ENCODE measurements around the gene ANKRD10.

Gene ANKRD10

GRCh38 chr13:110914331-110915056, 375 bp downstream of the ANKRD10 start:
- DNase-seq: peak; percentile 47

- DNase-seq: no peak
These were observed 863 bp downstream of the ANKRD10 start for GRCh38 chr13:110914081-110914330.

GRCh38 chr13:110913322-110914080, 1.4 kb downstream of the ANKRD10 start:
- DNase-seq: no peak

- DNase-seq: no peak
These were observed 2.2 kb downstream of the ANKRD10 start for GRCh38 chr13:110912651-110913051.

DNA sequence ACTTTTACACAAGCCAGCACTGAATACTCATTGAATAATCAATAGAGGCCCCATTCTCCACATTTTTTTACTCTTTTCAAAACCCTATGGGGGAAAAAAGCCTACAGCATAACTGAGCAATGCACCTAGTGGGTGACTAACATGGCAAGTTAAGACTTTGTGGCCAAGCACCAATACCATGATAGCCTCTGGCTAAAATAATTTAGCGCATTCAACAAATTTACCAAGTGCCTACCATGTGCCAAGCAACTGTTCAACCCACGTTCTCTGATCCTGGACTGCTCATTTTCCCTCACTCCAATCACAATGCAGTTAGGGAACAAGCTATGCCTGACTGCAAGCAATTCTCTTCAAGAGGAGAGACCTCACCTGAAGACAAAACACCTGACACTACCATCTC, 3.0 kb downstream of the ANKRD10 start:
- no peak for DNase-seq

- no peak for DNase-seq
These were observed 4.6 kb downstream of the ANKRD10 start for GRCh38 chr13:110910013-110910890.

DNA sequence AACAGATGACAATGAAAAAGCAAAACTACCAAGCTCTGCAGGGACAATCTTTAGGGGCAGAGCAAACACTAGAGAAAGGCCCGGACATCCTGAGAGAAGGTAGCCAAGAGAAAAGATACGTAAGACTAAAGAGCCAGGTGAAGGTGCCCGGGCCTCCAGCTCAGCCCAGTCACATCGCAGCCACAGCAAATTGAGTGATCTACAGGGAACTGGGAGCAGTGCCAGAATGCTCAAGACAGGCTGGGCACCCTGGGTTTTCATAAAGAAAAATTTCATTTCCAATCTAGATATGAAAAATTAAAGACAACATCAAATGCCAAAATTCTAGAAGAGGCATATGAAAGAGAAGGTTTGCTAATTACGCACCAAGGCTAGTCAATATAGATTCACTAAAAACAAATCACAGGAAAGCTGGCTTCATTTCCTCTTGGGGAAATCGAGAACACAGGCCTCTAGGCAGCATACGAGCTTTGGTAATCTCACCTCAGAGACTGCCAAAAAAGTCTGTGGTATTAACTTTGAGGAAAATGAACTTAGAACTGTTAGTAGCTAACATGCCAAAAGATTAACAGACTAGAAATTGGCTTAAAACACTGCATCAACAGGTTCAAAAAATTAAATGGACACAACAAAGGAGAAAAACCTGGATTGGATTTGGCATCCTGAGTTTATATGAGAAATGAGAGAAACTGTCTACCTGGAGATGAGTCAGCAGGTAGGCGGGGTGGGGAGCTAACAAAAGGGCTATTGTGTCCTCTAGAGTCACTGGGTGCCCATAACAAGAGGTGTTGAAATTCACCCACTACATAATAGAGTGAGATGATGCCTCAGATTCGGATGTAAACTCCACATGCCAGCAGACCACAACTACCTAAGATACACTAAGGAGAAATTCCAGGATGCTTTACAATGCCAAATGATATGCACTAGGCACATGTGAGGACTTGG, 6.6 kb downstream of the ANKRD10 start:
- no peak for DNase-seq

GRCh38 chr13:110907301-110907700, 7.6 kb downstream of the ANKRD10 start:
- no peak for DNase-seq

- no peak for DNase-seq
These were observed 10.1 kb downstream of the ANKRD10 start for GRCh38 chr13:110904748-110905147.

DNA sequence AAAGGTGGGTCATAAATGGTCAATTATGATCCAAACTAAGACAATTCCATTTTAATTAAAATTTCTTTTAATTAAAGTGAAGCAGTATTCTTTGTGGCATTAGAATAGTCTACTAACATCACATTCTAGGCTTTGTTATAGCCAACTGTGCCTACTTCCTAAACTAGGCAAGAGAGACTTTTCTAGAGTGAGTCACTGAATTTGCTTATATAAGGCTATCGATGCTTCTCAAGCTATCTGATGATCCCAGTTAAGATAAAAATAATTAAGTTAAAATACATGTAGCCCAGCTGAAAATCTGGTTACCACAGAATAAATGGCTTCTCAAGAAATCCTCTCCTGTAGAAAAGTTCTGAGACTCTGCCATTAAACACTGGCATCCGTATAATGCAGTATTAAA, 12.5 kb downstream of the ANKRD10 start:
- DNase-seq: no peak

DNA sequence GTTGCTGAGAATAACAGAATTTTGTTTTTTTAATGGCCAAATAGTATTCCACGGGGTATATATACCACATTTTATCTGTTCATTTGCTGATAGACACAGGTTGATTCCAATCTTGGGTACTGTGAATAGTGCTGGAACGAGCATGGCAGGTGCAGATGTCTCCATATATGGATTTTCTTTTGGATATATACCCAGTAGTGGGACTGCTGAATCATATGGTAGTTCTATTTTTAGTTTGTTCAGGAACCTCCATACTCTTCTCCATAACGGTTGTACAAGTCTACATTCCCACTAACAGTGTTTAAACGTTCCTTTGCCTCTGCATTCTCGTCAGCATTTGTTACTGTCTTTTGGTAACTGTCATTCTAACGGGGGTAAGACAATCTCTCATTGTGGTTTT, 17.3 kb downstream of the ANKRD10 start:
- no peak for DNase-seq

DNA sequence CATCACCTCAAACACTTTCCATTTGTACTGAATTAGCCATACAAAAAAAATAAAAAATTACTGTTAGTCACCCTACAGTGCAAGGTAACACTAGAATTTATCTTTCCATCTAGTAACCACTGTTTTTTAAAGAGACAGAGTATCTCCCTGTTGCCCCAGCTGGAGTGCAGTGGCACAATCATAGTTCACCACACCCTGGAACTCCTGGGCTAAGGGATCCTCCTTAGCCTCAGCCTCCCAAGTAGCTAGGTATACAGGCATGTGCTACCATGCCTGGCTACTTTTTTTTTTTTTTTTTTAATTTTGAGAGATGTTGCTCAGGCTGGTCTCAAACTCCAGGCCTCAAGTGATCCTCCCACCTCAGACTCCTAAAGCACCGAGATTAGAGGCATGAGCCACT, 17.9 kb downstream of the ANKRD10 start:
- no peak for DNase-seq

DNA sequence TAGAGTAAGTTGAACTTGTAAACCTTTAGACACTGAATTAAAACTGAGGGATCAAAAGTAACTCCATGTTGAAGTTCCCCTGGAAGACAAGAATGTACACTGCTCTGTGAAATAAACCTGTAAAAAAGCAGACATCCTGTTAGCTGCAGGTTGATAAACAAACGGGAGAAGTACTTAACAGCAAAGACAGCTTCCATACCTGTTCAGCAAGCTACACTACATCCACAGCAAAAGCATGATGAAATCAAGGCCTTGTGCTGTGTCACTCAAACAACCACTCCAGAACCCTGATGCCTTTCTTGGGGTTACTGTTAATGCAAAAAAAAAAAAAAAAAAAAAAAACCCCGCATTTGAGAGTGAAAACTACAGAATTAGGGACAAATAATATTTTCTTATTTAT, 20.8 kb downstream of the ANKRD10 start:
- no peak for DNase-seq

DNA sequence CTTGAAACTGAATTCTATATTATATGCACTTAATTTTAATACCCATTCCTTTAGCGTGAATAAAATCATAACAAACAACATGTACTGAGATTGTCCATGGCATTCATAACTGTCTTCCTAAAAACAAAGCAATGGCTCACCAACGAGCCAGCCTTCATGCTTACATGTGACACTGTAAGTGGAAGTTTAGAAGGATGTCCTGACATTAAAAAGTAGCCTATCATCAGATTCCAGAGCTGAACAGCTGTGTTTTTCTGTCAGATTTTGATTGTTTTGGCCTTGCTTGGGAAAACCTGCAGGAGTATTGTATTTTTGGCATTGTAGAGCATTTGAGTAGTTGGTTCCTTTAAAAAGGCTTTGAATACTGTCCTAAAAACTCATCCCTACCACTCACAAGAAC, 21.3 kb downstream of the ANKRD10 start:
- DNase-seq: no peak

DNA sequence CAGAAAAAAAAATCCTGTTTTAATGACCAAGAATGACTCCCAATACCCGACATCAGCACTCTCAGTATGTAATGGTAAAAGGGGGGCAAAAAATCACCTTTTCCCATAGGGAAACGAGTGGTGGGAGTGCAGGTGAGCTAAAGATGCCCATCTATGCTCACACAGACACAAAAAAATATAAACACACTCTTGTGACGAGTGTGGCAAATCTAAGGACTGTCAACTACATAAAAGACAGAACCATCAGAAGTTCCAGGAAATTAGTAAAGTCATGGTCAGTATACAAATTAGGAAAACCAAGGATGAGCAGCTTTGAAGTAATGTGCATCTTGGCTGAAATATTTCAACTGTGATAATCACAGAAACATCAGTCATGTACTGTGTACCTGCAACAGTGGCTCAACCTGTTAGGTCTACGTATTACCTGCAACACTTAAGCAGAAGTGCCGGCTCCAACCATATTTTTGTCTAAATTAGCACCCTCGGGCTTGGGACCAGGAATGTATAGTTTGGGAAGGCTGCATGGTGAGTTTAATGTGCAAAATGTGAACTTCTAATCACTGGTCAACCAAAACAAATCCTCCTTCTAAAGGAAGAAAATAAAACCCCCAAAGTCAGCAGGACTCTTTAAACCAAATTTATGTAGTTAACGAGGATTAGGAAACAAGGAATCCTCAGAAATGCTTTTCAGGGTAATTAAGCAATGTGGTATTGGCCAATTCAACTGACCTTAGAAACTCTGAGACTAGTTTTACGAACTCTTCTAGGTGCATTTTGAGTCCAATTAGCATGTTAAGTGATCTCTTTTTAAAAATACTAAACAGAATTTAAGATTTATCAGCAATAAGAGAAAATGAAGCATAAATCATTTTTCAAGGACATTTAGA, 24.3 kb downstream of the ANKRD10 start:
- DNase-seq: no peak

- DNase-seq: no peak
These were observed 26.5 kb downstream of the ANKRD10 start for GRCh38 chr13:110888390-110888789.

DNA sequence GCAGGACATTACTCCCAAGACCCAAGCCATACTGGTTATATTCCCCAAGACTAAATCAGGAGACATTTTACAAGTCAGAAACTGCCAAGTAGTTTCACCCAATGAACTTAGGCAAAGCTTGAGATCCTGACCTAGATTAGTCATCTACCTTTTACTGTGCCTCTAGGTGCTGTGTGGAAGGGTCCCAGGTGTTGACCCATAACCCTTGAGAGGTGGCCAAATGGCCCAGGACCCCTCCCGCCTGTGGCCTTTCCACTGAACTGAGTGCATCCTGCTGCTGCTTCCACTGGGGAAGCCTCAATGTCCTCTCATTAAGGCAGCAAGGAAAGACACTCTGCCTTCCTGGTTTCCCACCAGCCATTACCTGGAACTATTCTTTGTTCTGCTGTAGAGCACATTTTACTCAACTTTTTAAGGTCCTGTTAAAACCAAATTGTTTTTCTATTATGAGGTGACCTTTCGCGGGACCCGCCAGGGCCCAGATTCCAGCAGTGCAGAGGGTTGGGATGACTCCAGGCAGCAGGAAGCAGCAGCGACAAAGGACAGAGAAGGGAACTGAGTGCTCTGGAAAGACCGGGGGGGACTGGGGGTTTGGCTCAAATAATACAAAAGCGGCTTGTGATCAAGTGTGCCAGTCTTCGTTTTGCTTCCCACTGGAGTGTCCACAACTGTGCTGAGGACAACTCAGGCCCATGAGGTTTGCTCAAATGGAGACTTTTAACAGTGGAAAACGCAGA, 27.1 kb downstream of the ANKRD10 start:
- DNase-seq: no peak

- DNase-seq: no peak
These were observed 27.8 kb downstream of the ANKRD10 start for GRCh38 chr13:110886870-110887596.

DNA sequence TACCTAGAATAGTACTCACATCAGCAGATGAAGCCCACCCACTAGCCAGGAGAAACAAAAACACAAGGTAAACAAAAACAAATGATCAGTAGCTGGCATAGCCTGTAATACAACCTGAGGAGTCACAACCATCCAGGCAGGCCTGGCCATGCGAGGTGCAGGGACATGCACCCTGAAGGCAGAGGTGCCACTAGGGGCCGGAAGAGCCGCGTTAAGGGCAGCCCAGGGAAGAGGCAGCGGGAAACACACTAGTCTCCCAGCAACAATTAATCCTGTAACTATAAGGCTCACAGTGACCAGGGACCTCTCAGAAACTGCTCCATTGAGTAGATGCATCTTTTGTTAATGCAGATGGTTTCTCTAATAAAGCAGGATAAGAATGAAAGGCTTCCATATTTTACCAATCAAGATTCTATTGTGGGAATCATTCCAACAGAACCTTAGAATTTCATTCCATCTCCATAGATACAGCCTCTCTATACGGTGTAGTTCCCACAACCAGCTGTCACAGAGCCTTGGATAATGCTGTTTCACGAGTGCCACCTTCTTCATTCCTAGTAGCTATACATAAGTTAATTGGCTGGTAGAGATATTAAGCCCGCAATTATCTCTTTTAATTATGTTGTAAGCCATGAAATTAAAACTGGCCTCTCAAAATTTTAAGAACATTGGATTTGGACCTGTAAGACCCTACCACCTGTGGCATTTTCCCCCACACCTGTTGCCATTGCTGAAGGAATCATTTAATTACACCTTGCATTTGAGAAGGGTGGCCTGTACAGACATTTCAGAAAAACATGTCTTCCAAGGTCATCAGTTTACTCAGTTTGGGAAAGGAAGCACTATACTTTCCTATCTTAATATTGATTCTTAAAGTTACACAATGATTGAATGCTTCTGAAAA, 28.7 kb downstream of the ANKRD10 start:
- DNase-seq: no peak

Data from DMS 273 treated with DMSO at 0.1 percent for 48 hours (cell line).